Neural cell (in vitro differentiated cells): Measurements from ENCODE around the gene MAST2. TPM values are rescaled to one million over a fixed set of nuclear protein-coding genes. Genes with fewer than 3 reads are reported as not detected.
"Not testable (repeated sequence)": the region's sequence is repeated elsewhere in the genome, so short reads cannot be mapped to it uniquely, and the experiment has no call there.

Experiments used
- H2AFZ ChIP-seq: fragments of 200-600, 300-800 bp; sonication (generic), shearing (Covaris generic); 2 replicates; pipeline ENCODE4 v1.6.0; 2014; ENCODE audit warnings: low read depth, mild to moderate bottlenecking, antibody characterized with exemption, low read length, moderate library complexity
- H3F3A ChIP-seq: fragments of 200-600 bp; shearing (Covaris generic); 2 replicates; pipeline ENCODE4 v1.6.1; 2016; ENCODE audit warnings: mild to moderate bottlenecking, moderate library complexity, mixed read lengths, antibody characterized with exemption, low read length; ENCODE audit not compliant: insufficient read depth, poor library complexity, severe bottlenecking
- H3K27ac ChIP-seq: fragments of 200-600, 300-800 bp; sonication (generic), shearing (Covaris generic); 2 replicates; pipeline ENCODE4 v1.5.1; 2014; ENCODE audit warnings: mild to moderate bottlenecking, low read length, moderate library complexity
- H3K27me3 ChIP-seq: fragments of 300-800, 200-600 bp; sonication (generic), shearing (Covaris generic); 2 replicates; pipeline ENCODE4 v1.6.0; 2014; ENCODE audit warnings: mild to moderate bottlenecking, low read depth, low read length, moderate library complexity; ENCODE audit not compliant: insufficient read depth
- H3K36me3 ChIP-seq: fragments of 300-800, 200-600 bp; sonication (generic), shearing (Covaris generic); 2 replicates; pipeline ENCODE4 v1.5.1; 2014; ENCODE audit warnings: mild to moderate bottlenecking, antibody characterized with exemption, low read length, moderate library complexity; ENCODE audit not compliant: insufficient read depth
- H3K4me2 ChIP-seq: fragments of 300-800, 200-600 bp; sonication (generic), shearing (Covaris generic); 2 replicates; pipeline ENCODE4 v1.6.0; 2014; ENCODE audit warnings: mild to moderate bottlenecking, low read length
- H3K4me3 ChIP-seq: fragments of 300-800, 200-600 bp; sonication (generic), shearing (Covaris generic); 2 replicates; pipeline ENCODE4 v1.5.1; 2014; ENCODE audit warnings: mild to moderate bottlenecking, low read length, moderate library complexity
- H3K79me2 ChIP-seq: fragments of 200-600 bp; shearing (Covaris generic); replicated peaks from 2 replicates; pipeline ENCODE4 v1.6.0; 2014; ENCODE audit warnings: mild to moderate bottlenecking, low read length, moderate library complexity; ENCODE audit not compliant: insufficient read depth
- H3K9ac ChIP-seq: fragments of 300-800, 200-600 bp; sonication (generic), shearing (Covaris generic); 2 replicates; pipeline ENCODE4 v1.6.1; 2016; ENCODE audit warnings: mild to moderate bottlenecking, low read length, mixed read lengths
- H3K9me2 ChIP-seq: fragments of 200-600 bp; shearing (Covaris generic); 2 replicates; pipeline ENCODE4 v1.6.1; 2016; ENCODE audit warnings: mild to moderate bottlenecking, low read length, mixed read lengths; ENCODE audit not compliant: insufficient read depth
- H3K9me3 ChIP-seq: fragments of 200-600, 300-800 bp; sonication (generic), shearing (Covaris generic); 2 replicates; pipeline ENCODE4 v1.6.1; 2016; ENCODE audit warnings: mild to moderate bottlenecking, mixed run types, low read length, moderate library complexity, mixed read lengths
- H4K20me1 ChIP-seq: fragments of 200-600 bp; shearing (Covaris generic); 2 replicates; pipeline ENCODE4 v1.6.1; 2016; ENCODE audit warnings: mild to moderate bottlenecking, mixed run types; ENCODE audit not compliant: insufficient read depth
- CTCF ChIP-seq: fragments of 450-650 bp; IDR thresholded peaks from 2 replicates; pipeline ENCODE4 v1.5.1; 2014; ENCODE audit warnings: antibody characterized with exemption, mild to moderate bottlenecking, moderate library complexity; ENCODE audit not compliant: poor library complexity, severe bottlenecking
- EP300 ChIP-seq: fragments of 450-650 bp; conservative IDR thresholded peaks from 2 replicates; pipeline ENCODE4 v1.6.1; 2014; ENCODE audit warnings: antibody characterized with exemption, mild to moderate bottlenecking, moderate library complexity; ENCODE audit not compliant: poor library complexity, severe bottlenecking
- EZH2 ChIP-seq: fragments of 200-600, 300-800 bp; shearing (Covaris generic), sonication (generic); IDR thresholded peaks from 2 replicates; pipeline ENCODE4 v1.6.1; 2014; ENCODE audit warnings: antibody characterized with exemption, low read length, borderline replicate concordance, mild to moderate bottlenecking; ENCODE audit not compliant: insufficient read depth, poor library complexity, severe bottlenecking
- MXI1 ChIP-seq: fragments of 450-650 bp; conservative IDR thresholded peaks from 2 replicates; pipeline ENCODE4 v1.6.1; 2014; ENCODE audit warnings: antibody characterized with exemption, mild to moderate bottlenecking; ENCODE audit not compliant: poor library complexity, severe bottlenecking
- POLR2AphosphoS5 ChIP-seq: IDR thresholded peaks from 2 replicates; pipeline ENCODE4 v1.6.1; 2012
- RAD21 ChIP-seq: fragments of 450-650 bp; conservative IDR thresholded peaks from 2 replicates; pipeline ENCODE4 v1.6.1; 2014; ENCODE audit warnings: antibody characterized with exemption, mild to moderate bottlenecking, moderate library complexity
- REST ChIP-seq: IDR thresholded peaks from 2 replicates; pipeline ENCODE4 v1.6.1; 2012; ENCODE audit warnings: borderline replicate concordance
- SMC3 ChIP-seq: fragments of 450-650 bp; conservative IDR thresholded peaks from 2 replicates; pipeline ENCODE4 v1.6.1; 2014; ENCODE audit warnings: antibody characterized with exemption, mild to moderate bottlenecking, moderate library complexity; ENCODE audit not compliant: poor library complexity
- TAF1 ChIP-seq: IDR thresholded peaks from 2 replicates; pipeline ENCODE4 v1.6.1; 2012; ENCODE audit warnings: low read depth
- polyA plus RNA-seq: library from polyadenylated mRNA; depleted of rRNA; stranded (reverse); fragments of >200 nt; gene quantifications from 2 replicates; pipeline ENCODE4 v1.2.3, GENCODE V29; 2014

MAST2 gene
- polyA plus RNA-seq, 1 donor from 2014 or later: 22.2 TPM

- no peak for TF ChIP-seq MXI1
- no peak for TF ChIP-seq RAD21
- TF ChIP-seq POLR2AphosphoS5: no peak
Measured at GRCh38 chr1:46056325-46056724, 252.9 kb downstream of the MAST2 start (continued).

- peaks cover 10% of the 10 kb centered on the region for H3K79me2 ChIP-seq
- not testable (repeated sequence) for H3K27me3 ChIP-seq, H3F3A ChIP-seq, H2AFZ ChIP-seq, H3K9ac ChIP-seq, H3K4me2 ChIP-seq, H3K4me3 ChIP-seq, H3K27ac ChIP-seq, H3K9me3 ChIP-seq, H3K9me2 ChIP-seq, H4K20me1 ChIP-seq
- H3K36me3 ChIP-seq: peaks cover 26% of the 10 kb centered on the region
Measured at GRCh38 chr1:46057215-46057614, 253.8 kb downstream of the MAST2 start.

GRCh38 chr1:46057781-46058180 lies 254.4 kb downstream of the MAST2 start:
- H3K36me3 ChIP-seq: peaks cover 23% of the 10 kb centered on the region
- no peak overlapping the region for H3K4me3 ChIP-seq
- no peaks in the 10 kb centered on the region for H3K9me3 ChIP-seq
- no peak overlapping the region for H3K27ac ChIP-seq
- no peak overlapping the region for H3K4me2 ChIP-seq
- H3K79me2 ChIP-seq: peaks cover 10% of the 10 kb centered on the region
- H4K20me1 ChIP-seq: no peaks in the 10 kb centered on the region
- H3F3A ChIP-seq: no peaks in the 10 kb centered on the region
- no peaks in the 10 kb centered on the region for H3K27me3 ChIP-seq
- no peak overlapping the region for H3K9ac ChIP-seq
- no peak overlapping the region for H2AFZ ChIP-seq
- no peak for TF ChIP-seq MXI1
- no peak for TF ChIP-seq EP300
- no peak for TF ChIP-seq CTCF
- TF ChIP-seq TAF1: no peak
- H3K9me2 ChIP-seq: no peaks in the 10 kb centered on the region

- no peak for TF ChIP-seq EP300
- no peak for TF ChIP-seq SMC3
- TF ChIP-seq REST: no peak
- no peak for TF ChIP-seq MXI1
- TF ChIP-seq TAF1: no peak
- no peak for TF ChIP-seq POLR2AphosphoS5
- no peak for TF ChIP-seq RAD21
- no peak for TF ChIP-seq EZH2
- Histone ChIP-seq H4K20me1 (no peaks in the 10 kb centered on the region), H3K36me3 (peaks cover 17% of the 10 kb centered on the region), H2AFZ (no peak overlapping the region), H3F3A (no peaks in the 10 kb centered on the region), H3K79me2 (peaks cover 10% of the 10 kb centered on the region), H3K4me3 (no peak overlapping the region), H3K27me3 (no peaks in the 10 kb centered on the region), H3K9me2 (no peaks in the 10 kb centered on the region), H3K4me2 (no peak overlapping the region), H3K27ac (no peak overlapping the region), H3K9me3 (no peaks in the 10 kb centered on the region), H3K9ac (no peak overlapping the region)
Measured at GRCh38 chr1:46058936-46059335, 255.5 kb downstream of the MAST2 start.
